ENCODE data around the gene HECTD4. TPM values are rescaled to one million over a fixed set of nuclear protein-coding genes. Genes with fewer than 3 reads are reported as not detected.
"Not testable (repeated sequence)": the region's sequence is repeated elsewhere in the genome, so short reads cannot be mapped to it uniquely, and the experiment has no call there.

Gene HECTD4
- total and polyA plus RNA-seq, 2 experiments from 2014 or later = 25.7 to 36.9 TPM

DNA sequence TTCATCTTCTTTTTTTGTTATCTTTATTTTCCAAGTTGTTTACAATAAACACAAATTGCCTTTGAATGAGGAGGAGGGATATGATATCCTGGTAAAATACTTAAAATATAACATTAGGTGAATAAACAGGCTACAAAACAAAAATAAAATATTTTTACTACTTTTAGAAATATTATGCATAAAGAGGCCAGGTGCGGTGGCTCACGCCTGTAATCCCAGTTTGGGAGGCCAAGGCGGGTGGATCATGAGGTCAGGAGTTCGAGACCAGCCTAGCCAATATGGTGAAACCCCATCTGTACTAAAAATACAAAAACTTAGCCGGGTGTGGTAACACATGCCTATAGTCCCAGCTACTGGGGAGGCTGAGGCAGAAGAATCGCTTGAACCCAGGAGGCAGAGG is 33.3 kb downstream of the HECTD4 start:
- H2AFZ ChIP-seq; H3K4me2 ChIP-seq; DNase-seq (ENCODE audit: low spot score); H3K27ac ChIP-seq (ENCODE audit: low read depth); ATAC-seq; H3K36me3 Mint-ChIP-seq (ENCODE audit: low read depth); H3K4me3 ChIP-seq; H3K4me3 Mint-ChIP-seq; H3F3A ChIP-seq (replicated peaks; ENCODE audit: low read depth); H3K9me2 ChIP-seq (ENCODE audit: insufficient read depth); H3K27ac Mint-ChIP-seq; H3K27me3 ChIP-seq (ENCODE audit: insufficient read depth); H3K27me3 Mint-ChIP-seq (ENCODE audit: insufficient read depth, low read depth, poor library complexity); H3K36me3 ChIP-seq (ENCODE audit: insufficient read depth); H3K9me3 Mint-ChIP-seq; H4K20me1 ChIP-seq (replicated peaks; ENCODE audit: insufficient read depth): not testable (repeated sequence)
- peaks cover 23% of the 10 kb centered on the region for H3K4me1 Mint-ChIP-seq
- Histone ChIP-seq H3K4me1 (ENCODE audit: insufficient read depth) (peaks cover 27% of the 10 kb centered on the region), H3K79me2 (replicated peaks; ENCODE audit: insufficient read depth) (peaks cover 49% of the 10 kb centered on the region)

DNA sequence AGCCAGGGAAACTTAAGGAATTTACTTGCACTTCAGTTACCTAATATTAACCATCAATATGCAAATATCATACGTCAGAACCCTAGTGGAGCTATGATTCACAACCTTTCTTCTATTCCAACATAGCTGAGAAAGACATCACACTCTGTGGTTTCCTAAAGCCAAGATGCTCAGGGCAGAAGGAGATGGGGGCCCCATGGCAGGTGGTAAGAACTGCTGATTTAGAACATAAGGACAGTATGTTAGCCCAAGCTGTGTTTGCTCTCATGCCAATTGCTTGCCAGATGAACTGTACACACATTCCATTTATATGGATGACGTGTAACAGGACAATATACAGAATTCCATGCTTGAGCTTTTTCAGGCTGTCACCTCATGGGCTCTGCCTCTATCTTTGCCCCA is 34.6 kb downstream of the HECTD4 start:
- Histone ChIP-seq H3F3A (replicated peaks; ENCODE audit: low read depth) (no peaks in the 10 kb centered on the region), H3K27me3 (ENCODE audit: insufficient read depth) (no peaks in the 10 kb centered on the region), H3K4me2 (0 out of 2 replicates have a peak overlapping the region, but pooled peaks have one; percentile 11), H2AFZ (no peak overlapping the region), H3K4me1 (ENCODE audit: insufficient read depth) (peaks cover 22% of the 10 kb centered on the region), H3K36me3 (ENCODE audit: insufficient read depth) (no peaks in the 10 kb centered on the region), H3K9me2 (ENCODE audit: insufficient read depth) (no peaks in the 10 kb centered on the region), H3K79me2 (replicated peaks; ENCODE audit: insufficient read depth) (peaks cover 60% of the 10 kb centered on the region), H3K4me3 (no peak overlapping the region), H4K20me1 (replicated peaks; ENCODE audit: insufficient read depth) (no peaks in the 10 kb centered on the region), H3K27ac (ENCODE audit: low read depth) (peak overlapping the region; percentile 56; the same call in 1 of the 2 replicates)
- Mint-ChIP-seq H3K4me3 (no peak overlapping the region), H3K36me3 (ENCODE audit: low read depth) (no peaks in the 10 kb centered on the region), H3K27me3 (ENCODE audit: insufficient read depth, low read depth, poor library complexity) (no peaks in the 10 kb centered on the region), H3K27ac (no peak overlapping the region; the same call in 1 of the 2 replicates), H3K4me1 (peaks cover 26% of the 10 kb centered on the region), H3K9me3 (no peaks in the 10 kb centered on the region)
- TF ChIP-seq NANOG (IDR thresholded peaks at IDR 0.05; ENCODE audit: borderline replicate concordance) (no peak), STAT1 (IDR thresholded peaks at IDR 0.05; ENCODE audit: unreplicated experiment) (no peak), ZNF114 (CRISPR knock-in tag; IDR thresholded peaks at IDR 0.05) (no peak), CREB1 (CRISPR knock-in tag; IDR thresholded peaks at IDR 0.05; ENCODE audit: low read depth) (no peak), ZNF331 (CRISPR knock-in tag; IDR thresholded peaks at IDR 0.05; ENCODE audit: low read depth) (no peak)
- TF ChIP-seq, protein P1, sequence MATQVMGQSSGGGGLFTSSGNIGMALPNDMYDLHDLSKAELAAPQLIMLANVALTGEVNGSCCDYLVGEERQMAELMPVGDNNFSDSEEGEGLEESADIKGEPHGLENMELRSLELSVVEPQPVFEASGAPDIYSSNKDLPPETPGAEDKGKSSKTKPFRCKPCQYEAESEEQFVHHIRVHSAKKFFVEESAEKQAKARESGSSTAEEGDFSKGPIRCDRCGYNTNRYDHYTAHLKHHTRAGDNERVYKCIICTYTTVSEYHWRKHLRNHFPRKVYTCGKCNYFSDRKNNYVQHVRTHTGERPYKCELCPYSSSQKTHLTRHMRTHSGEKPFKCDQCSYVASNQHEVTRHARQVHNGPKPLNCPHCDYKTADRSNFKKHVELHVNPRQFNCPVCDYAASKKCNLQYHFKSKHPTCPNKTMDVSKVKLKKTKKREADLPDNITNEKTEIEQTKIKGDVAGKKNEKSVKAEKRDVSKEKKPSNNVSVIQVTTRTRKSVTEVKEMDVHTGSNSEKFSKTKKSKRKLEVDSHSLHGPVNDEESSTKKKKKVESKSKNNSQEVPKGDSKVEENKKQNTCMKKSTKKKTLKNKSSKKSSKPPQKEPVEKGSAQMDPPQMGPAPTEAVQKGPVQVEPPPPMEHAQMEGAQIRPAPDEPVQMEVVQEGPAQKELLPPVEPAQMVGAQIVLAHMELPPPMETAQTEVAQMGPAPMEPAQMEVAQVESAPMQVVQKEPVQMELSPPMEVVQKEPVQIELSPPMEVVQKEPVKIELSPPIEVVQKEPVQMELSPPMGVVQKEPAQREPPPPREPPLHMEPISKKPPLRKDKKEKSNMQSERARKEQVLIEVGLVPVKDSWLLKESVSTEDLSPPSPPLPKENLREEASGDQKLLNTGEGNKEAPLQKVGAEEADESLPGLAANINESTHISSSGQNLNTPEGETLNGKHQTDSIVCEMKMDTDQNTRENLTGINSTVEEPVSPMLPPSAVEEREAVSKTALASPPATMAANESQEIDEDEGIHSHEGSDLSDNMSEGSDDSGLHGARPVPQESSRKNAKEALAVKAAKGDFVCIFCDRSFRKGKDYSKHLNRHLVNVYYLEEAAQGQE (IDR thresholded peaks at IDR 0.05; ENCODE audit: unreplicated experiment) = no peak
- TF ChIP-seq, protein P2, sequence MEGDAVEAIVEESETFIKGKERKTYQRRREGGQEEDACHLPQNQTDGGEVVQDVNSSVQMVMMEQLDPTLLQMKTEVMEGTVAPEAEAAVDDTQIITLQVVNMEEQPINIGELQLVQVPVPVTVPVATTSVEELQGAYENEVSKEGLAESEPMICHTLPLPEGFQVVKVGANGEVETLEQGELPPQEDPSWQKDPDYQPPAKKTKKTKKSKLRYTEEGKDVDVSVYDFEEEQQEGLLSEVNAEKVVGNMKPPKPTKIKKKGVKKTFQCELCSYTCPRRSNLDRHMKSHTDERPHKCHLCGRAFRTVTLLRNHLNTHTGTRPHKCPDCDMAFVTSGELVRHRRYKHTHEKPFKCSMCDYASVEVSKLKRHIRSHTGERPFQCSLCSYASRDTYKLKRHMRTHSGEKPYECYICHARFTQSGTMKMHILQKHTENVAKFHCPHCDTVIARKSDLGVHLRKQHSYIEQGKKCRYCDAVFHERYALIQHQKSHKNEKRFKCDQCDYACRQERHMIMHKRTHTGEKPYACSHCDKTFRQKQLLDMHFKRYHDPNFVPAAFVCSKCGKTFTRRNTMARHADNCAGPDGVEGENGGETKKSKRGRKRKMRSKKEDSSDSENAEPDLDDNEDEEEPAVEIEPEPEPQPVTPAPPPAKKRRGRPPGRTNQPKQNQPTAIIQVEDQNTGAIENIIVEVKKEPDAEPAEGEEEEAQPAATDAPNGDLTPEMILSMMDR (conservative IDR thresholded peaks at IDR 0.05; ENCODE audit: low read depth in 2 of 2) = no peak
- DNase-seq (ENCODE audit: low spot score) (no peak), ATAC-seq (no peak; the same call in 2 of the 3 replicates)

All from GM23338 (cell line).